WTC11 (cell line): ENCODE measurements around the gene MCF2L. TPM values are rescaled to one million over a fixed set of nuclear protein-coding genes. Genes with fewer than 3 reads are reported as not detected.
A peak's percentile ranks its signal among the peaks of the same experiment; 100 is the strongest.

Source experiments
- ATAC-seq: fragments of 200-7000 bp; cut with Tn5 transposase; 2 replicates; pipeline ENCODE4 v1.10.0; 2021; ENCODE audit warnings: mild to moderate bottlenecking, moderate library complexity
- CTCF ChIA-PET: fragments of 300-600 bp; sonication (Branson Sonifier 250); formaldehyde crosslinking; loops from one replicate; lab custom pipeline; 2021; ENCODE audit warnings: antibody characterized with exemption; lab: Charles Lee
- POLR2A ChIA-PET: fragments of 350-600 bp; sonication (Branson Sonifier 250); formaldehyde crosslinking; loops from one replicate; lab custom pipeline; 2021; ENCODE audit warnings: antibody characterized with exemption; lab: Charles Lee
- DNase-seq: peaks from one replicate; pipeline ENCODE4 v3.0.0; 2021; ENCODE audit warnings: low spot score
- H3K27ac Mint-ChIP-seq: 2 replicates; pipeline ENCODE4 v1.8.0; 2021; ENCODE audit warnings: mixed read lengths
- H3K27me3 Mint-ChIP-seq: 2 replicates; pipeline ENCODE4 v1.8.0; 2021; ENCODE audit warnings: low read depth, mild to moderate bottlenecking, moderate library complexity, mixed read lengths
- H3K36me3 Mint-ChIP-seq: 2 replicates; pipeline ENCODE4 v1.8.0; 2021; ENCODE audit warnings: mixed read lengths
- H3K4me1 Mint-ChIP-seq: 2 replicates; pipeline ENCODE4 v1.8.0; 2022; ENCODE audit warnings: mixed read lengths
- H3K4me3 Mint-ChIP-seq: 2 replicates; pipeline ENCODE4 v1.8.0; 2021; ENCODE audit warnings: mild to moderate bottlenecking, moderate library complexity, mixed read lengths
- H3K9me3 Mint-ChIP-seq: 2 replicates; pipeline ENCODE4 v1.8.0; 2021; ENCODE audit warnings: mixed read lengths
- ATF1 ChIP-seq: sonication (generic); formaldehyde crosslinking; IDR thresholded peaks from 2 replicates; pipeline ENCODE4 v1.8.1; 2023; ENCODE audit warnings: mild to moderate bottlenecking, moderate library complexity, missing genetic modification reagents
- CREB1 ChIP-seq: sonication (generic); formaldehyde crosslinking; IDR thresholded peaks from 2 replicates; pipeline ENCODE4 v1.8.0; 2023; ENCODE audit warnings: mild to moderate bottlenecking, missing genetic modification reagents
- ELF4 ChIP-seq: sonication (generic); formaldehyde crosslinking; IDR thresholded peaks from 2 replicates; pipeline ENCODE4 v1.8.1; 2022; ENCODE audit warnings: low read depth, mild to moderate bottlenecking, moderate library complexity, missing genetic modification reagents
- GTF2I ChIP-seq: fragments of 250-450 bp; sonication (Bioruptor Pico); conservative IDR thresholded peaks from 2 replicates; pipeline ENCODE4 v1.4.0; 2021; ENCODE audit warnings: mild to moderate bottlenecking
- JUN ChIP-seq: sonication (generic); formaldehyde crosslinking; IDR thresholded peaks from 2 replicates; pipeline ENCODE4 v1.8.0; 2023; ENCODE audit warnings: mild to moderate bottlenecking, missing genetic modification reagents
- MYBL2 ChIP-seq: sonication (generic); formaldehyde crosslinking; IDR thresholded peaks from 2 replicates; pipeline ENCODE4 v1.8.1; 2023; ENCODE audit warnings: mild to moderate bottlenecking, moderate library complexity, missing genetic modification reagents
- TP53 ChIP-seq: sonication (generic); formaldehyde crosslinking; IDR thresholded peaks from 2 replicates; pipeline ENCODE4 v1.8.1; 2023; ENCODE audit warnings: mild to moderate bottlenecking, missing genetic modification reagents
- ZBTB21 ChIP-seq: sonication (generic); formaldehyde crosslinking; IDR thresholded peaks from 2 replicates; pipeline ENCODE4 v1.8.1; 2023; ENCODE audit warnings: mild to moderate bottlenecking, missing genetic modification reagents, borderline replicate concordance
- ZNF317 ChIP-seq: sonication (generic); formaldehyde crosslinking; IDR thresholded peaks from 2 replicates; pipeline ENCODE4 v1.8.1; 2023; ENCODE audit warnings: low read depth, mild to moderate bottlenecking, moderate library complexity, missing genetic modification reagents, borderline replicate concordance
- total RNA-seq: library from RNA; stranded (reverse); gene quantifications from 3 replicates; pipeline ENCODE4 v1.2.3, GENCODE V29; 2021
- TF ChIP-seq, protein P1 (sequence below): fragments of 250-450 bp; sonication (Bioruptor Pico); IDR thresholded peaks from 2 replicates; pipeline ENCODE4 v1.9.0; 2021; ENCODE audit warnings: mild to moderate bottlenecking
- TF ChIP-seq, protein P2 (sequence below): sonication (generic); formaldehyde crosslinking; IDR thresholded peaks from 2 replicates; pipeline ENCODE4 v1.8.1; 2022; ENCODE audit warnings: low read depth, missing genetic modification reagents, borderline replicate concordance
- TF ChIP-seq, protein P3 (sequence below): sonication (generic); formaldehyde crosslinking; conservative IDR thresholded peaks from 2 replicates; pipeline ENCODE4 v1.8.1; 2022; ENCODE audit warnings: mild to moderate bottlenecking, missing genetic modification reagents
- TF ChIP-seq, protein P4 (sequence below): sonication (generic); formaldehyde crosslinking; IDR thresholded peaks from 2 replicates; pipeline ENCODE4 v1.8.0; 2023; ENCODE audit warnings: mild to moderate bottlenecking, missing genetic modification reagents
- TF ChIP-seq, protein P5 (sequence below): sonication (generic); formaldehyde crosslinking; IDR thresholded peaks from 2 replicates; pipeline ENCODE4 v1.8.1; 2023; ENCODE audit warnings: mild to moderate bottlenecking, missing genetic modification reagents, borderline replicate concordance
- TF ChIP-seq, protein P6 (sequence below): fragments of 250-450 bp; sonication (Bioruptor Pico); IDR thresholded peaks from 2 replicates; pipeline ENCODE4 v1.9.0; 2021; ENCODE audit warnings: mild to moderate bottlenecking

The MCF2L gene
- total RNA-seq, 1 experiment from 2014 or later: 34.8 TPM

DNA sequence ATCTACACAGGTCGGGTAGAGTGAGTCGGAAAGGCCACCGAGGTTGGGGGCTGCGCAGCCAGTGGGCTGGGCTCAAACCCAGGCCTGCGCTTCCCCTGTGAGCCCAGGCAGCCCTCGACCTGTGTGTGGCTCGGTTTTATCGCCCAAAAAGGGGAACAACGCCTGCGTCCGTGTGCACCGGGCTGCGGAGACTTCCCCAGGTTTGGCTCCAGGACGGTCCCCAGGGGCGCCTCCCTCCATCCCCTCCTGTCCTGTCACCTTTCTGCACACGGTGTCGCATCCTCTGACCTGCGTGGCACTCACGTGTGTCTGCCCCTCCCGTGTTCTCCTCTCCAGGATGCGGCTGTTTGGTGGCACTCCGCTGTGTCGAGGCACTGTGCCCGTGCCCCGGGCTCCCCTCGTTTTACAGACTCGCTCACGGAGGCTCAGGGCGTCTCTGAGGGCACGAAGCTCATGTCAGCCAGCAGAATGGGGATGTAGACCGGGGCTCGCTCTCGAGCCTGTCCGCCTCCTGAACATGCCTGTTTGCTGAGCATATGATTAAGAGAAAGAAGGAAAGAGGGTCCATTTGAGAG lies 25.9 kb downstream of the MCF2L start:
- DNase-seq (no peak), ATAC-seq (no peak)
- peak overlapping the region; percentile 5 for H3K27ac Mint-ChIP-seq
- 0 out of 2 replicates have a peak, but pooled peaks cover 2% of the 10 kb centered on the region for H3K4me1 Mint-ChIP-seq
- no peak overlapping the region for H3K4me3 Mint-ChIP-seq
- POLR2A ChIA-PET: no interaction called here
- H3K27me3 Mint-ChIP-seq: no peaks in the 10 kb centered on the region
- CTCF ChIA-PET: interaction anchor here (1.0 to 1.1 kb wide), 2 partner anchors 52 kb away, joined by 3 read pairs; no protein-coding TSS in a partner anchor
- TF ChIP-seq GTF2I: no peak
- TF ChIP-seq ATF1: no peak
- TF ChIP-seq ELF4 (CRISPR knock-in tag): no peak
- TF ChIP-seq TP53: no peak
- TF ChIP-seq, protein P1, sequence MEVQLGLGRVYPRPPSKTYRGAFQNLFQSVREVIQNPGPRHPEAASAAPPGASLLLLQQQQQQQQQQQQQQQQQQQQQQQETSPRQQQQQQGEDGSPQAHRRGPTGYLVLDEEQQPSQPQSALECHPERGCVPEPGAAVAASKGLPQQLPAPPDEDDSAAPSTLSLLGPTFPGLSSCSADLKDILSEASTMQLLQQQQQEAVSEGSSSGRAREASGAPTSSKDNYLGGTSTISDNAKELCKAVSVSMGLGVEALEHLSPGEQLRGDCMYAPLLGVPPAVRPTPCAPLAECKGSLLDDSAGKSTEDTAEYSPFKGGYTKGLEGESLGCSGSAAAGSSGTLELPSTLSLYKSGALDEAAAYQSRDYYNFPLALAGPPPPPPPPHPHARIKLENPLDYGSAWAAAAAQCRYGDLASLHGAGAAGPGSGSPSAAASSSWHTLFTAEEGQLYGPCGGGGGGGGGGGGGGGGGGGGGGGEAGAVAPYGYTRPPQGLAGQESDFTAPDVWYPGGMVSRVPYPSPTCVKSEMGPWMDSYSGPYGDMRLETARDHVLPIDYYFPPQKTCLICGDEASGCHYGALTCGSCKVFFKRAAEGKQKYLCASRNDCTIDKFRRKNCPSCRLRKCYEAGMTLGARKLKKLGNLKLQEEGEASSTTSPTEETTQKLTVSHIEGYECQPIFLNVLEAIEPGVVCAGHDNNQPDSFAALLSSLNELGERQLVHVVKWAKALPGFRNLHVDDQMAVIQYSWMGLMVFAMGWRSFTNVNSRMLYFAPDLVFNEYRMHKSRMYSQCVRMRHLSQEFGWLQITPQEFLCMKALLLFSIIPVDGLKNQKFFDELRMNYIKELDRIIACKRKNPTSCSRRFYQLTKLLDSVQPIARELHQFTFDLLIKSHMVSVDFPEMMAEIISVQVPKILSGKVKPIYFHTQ (CRISPR knock-in tag): no peak
- TF ChIP-seq, protein P2, sequence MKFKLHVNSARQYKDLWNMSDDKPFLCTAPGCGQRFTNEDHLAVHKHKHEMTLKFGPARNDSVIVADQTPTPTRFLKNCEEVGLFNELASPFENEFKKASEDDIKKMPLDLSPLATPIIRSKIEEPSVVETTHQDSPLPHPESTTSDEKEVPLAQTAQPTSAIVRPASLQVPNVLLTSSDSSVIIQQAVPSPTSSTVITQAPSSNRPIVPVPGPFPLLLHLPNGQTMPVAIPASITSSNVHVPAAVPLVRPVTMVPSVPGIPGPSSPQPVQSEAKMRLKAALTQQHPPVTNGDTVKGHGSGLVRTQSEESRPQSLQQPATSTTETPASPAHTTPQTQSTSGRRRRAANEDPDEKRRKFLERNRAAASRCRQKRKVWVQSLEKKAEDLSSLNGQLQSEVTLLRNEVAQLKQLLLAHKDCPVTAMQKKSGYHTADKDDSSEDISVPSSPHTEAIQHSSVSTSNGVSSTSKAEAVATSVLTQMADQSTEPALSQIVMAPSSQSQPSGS (CRISPR knock-in tag): no peak
- no peak for TF ChIP-seq MYBL2
- TF ChIP-seq JUN (CRISPR knock-in tag): no peak
- TF ChIP-seq, protein P3, sequence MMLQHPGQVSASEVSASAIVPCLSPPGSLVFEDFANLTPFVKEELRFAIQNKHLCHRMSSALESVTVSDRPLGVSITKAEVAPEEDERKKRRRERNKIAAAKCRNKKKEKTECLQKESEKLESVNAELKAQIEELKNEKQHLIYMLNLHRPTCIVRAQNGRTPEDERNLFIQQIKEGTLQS (CRISPR knock-in tag): no peak
- TF ChIP-seq ZNF317: no peak
- TF ChIP-seq CREB1 (CRISPR knock-in tag): no peak
- TF ChIP-seq, protein P4, sequence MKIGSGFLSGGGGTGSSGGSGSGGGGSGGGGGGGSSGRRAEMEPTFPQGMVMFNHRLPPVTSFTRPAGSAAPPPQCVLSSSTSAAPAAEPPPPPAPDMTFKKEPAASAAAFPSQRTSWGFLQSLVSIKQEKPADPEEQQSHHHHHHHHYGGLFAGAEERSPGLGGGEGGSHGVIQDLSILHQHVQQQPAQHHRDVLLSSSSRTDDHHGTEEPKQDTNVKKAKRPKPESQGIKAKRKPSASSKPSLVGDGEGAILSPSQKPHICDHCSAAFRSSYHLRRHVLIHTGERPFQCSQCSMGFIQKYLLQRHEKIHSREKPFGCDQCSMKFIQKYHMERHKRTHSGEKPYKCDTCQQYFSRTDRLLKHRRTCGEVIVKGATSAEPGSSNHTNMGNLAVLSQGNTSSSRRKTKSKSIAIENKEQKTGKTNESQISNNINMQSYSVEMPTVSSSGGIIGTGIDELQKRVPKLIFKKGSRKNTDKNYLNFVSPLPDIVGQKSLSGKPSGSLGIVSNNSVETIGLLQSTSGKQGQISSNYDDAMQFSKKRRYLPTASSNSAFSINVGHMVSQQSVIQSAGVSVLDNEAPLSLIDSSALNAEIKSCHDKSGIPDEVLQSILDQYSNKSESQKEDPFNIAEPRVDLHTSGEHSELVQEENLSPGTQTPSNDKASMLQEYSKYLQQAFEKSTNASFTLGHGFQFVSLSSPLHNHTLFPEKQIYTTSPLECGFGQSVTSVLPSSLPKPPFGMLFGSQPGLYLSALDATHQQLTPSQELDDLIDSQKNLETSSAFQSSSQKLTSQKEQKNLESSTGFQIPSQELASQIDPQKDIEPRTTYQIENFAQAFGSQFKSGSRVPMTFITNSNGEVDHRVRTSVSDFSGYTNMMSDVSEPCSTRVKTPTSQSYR: no peak
- TF ChIP-seq ZBTB21 (CRISPR knock-in tag): no peak
- TF ChIP-seq, protein P5, sequence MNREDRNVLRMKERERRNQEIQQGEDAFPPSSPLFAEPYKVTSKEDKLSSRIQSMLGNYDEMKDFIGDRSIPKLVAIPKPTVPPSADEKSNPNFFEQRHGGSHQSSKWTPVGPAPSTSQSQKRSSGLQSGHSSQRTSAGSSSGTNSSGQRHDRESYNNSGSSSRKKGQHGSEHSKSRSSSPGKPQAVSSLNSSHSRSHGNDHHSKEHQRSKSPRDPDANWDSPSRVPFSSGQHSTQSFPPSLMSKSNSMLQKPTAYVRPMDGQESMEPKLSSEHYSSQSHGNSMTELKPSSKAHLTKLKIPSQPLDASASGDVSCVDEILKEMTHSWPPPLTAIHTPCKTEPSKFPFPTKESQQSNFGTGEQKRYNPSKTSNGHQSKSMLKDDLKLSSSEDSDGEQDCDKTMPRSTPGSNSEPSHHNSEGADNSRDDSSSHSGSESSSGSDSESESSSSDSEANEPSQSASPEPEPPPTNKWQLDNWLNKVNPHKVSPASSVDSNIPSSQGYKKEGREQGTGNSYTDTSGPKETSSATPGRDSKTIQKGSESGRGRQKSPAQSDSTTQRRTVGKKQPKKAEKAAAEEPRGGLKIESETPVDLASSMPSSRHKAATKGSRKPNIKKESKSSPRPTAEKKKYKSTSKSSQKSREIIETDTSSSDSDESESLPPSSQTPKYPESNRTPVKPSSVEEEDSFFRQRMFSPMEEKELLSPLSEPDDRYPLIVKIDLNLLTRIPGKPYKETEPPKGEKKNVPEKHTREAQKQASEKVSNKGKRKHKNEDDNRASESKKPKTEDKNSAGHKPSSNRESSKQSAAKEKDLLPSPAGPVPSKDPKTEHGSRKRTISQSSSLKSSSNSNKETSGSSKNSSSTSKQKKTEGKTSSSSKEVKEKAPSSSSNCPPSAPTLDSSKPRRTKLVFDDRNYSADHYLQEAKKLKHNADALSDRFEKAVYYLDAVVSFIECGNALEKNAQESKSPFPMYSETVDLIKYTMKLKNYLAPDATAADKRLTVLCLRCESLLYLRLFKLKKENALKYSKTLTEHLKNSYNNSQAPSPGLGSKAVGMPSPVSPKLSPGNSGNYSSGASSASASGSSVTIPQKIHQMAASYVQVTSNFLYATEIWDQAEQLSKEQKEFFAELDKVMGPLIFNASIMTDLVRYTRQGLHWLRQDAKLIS (CRISPR knock-in tag): no peak
- TF ChIP-seq, protein P6, sequence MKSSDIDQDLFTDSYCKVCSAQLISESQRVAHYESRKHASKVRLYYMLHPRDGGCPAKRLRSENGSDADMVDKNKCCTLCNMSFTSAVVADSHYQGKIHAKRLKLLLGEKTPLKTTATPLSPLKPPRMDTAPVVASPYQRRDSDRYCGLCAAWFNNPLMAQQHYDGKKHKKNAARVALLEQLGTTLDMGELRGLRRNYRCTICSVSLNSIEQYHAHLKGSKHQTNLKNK (CRISPR knock-in tag): no peak
- peaks cover 3% of the 10 kb centered on the region for H3K9me3 Mint-ChIP-seq
- H3K36me3 Mint-ChIP-seq: peaks cover 5% of the 10 kb centered on the region
